Measurements from ENCODE around the gene ABCC4.

- TF ChIP-seq, protein P1, sequence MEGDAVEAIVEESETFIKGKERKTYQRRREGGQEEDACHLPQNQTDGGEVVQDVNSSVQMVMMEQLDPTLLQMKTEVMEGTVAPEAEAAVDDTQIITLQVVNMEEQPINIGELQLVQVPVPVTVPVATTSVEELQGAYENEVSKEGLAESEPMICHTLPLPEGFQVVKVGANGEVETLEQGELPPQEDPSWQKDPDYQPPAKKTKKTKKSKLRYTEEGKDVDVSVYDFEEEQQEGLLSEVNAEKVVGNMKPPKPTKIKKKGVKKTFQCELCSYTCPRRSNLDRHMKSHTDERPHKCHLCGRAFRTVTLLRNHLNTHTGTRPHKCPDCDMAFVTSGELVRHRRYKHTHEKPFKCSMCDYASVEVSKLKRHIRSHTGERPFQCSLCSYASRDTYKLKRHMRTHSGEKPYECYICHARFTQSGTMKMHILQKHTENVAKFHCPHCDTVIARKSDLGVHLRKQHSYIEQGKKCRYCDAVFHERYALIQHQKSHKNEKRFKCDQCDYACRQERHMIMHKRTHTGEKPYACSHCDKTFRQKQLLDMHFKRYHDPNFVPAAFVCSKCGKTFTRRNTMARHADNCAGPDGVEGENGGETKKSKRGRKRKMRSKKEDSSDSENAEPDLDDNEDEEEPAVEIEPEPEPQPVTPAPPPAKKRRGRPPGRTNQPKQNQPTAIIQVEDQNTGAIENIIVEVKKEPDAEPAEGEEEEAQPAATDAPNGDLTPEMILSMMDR (IDR thresholded peaks at IDR 0.05 in 8 of 11, conservative IDR thresholded peaks at IDR 0.05 in 3 of 11), result no peak
- TF ChIP-seq POLR2AphosphoS5 (IDR thresholded peaks at IDR 0.05) (no peak), POLR2A (IDR thresholded peaks at IDR 0.05) (no peak)
These were observed 25.2 kb downstream of the ABCC4 start for GRCh38 chr13:95276037-95276505.

All from spleen (tissue), 7 donors.